HepG2 (cell line): ENCODE data around the gene FCER1G. TPM values are rescaled to one million over a fixed set of nuclear protein-coding genes. Genes with fewer than 3 reads are reported as not detected.

Experiments used
- ATF1 ChIP-seq: IDR thresholded peaks from 2 replicates; pipeline ENCODE4 v1.6.1; 2016; ENCODE audit warnings: mild to moderate bottlenecking, control low read depth
- MAF1 ChIP-seq: sonication (generic); formaldehyde crosslinking; IDR thresholded peaks from 2 replicates; pipeline ENCODE4 v1.5.0; 2020; ENCODE audit warnings: missing genetic modification reagents, borderline replicate concordance
- PRMT3 ChIP-seq: sonication (generic); formaldehyde crosslinking; IDR thresholded peaks from 2 replicates; pipeline ENCODE4 v1.8.1; 2022; ENCODE audit warnings: low read depth, mild to moderate bottlenecking, moderate library complexity, missing genetic modification reagents, borderline replicate concordance
- REPIN1 ChIP-seq: sonication (generic); formaldehyde crosslinking; IDR thresholded peaks from 2 replicates; pipeline ENCODE4 v1.8.0; 2022; ENCODE audit warnings: missing genetic modification reagents, low read depth, mild to moderate bottlenecking, borderline replicate concordance
- SRSF9 ChIP-seq: fragments of 200-400 bp; formaldehyde crosslinking; IDR thresholded peaks from 2 replicates; pipeline ENCODE4 v1.6.1; 2018; ENCODE audit warnings: borderline replicate concordance, mild to moderate bottlenecking, low read depth, low read length; ENCODE audit not compliant: insufficient read depth, poor library complexity, severe bottlenecking
- ZBTB3 ChIP-seq: sonication (generic); formaldehyde crosslinking; IDR thresholded peaks from 2 replicates; pipeline ENCODE4 v1.4.0; 2020; ENCODE audit warnings: low read depth, mild to moderate bottlenecking, moderate library complexity, missing genetic modification reagents, borderline replicate concordance
- ZFP36L2 ChIP-seq: sonication (generic); formaldehyde crosslinking; IDR thresholded peaks from 2 replicates; pipeline ENCODE4 v1.4.0; 2020; ENCODE audit warnings: missing genetic modification reagents
- ZNF335 ChIP-seq: sonication (generic); formaldehyde crosslinking; IDR thresholded peaks from 2 replicates; pipeline ENCODE4 v1.4.0; 2020; ENCODE audit warnings: missing genetic modification reagents
- ZNF337 ChIP-seq: sonication (generic); formaldehyde crosslinking; IDR thresholded peaks from 2 replicates; pipeline ENCODE4 v1.5.1; 2020; ENCODE audit warnings: missing genetic modification reagents, low read depth, mild to moderate bottlenecking, borderline replicate concordance
- ZNF570 ChIP-seq: sonication (generic); formaldehyde crosslinking; IDR thresholded peaks from 2 replicates; pipeline ENCODE4 v1.4.0; 2020; ENCODE audit warnings: mild to moderate bottlenecking, missing genetic modification reagents, borderline replicate concordance
- ZNF589 ChIP-seq: sonication (generic); formaldehyde crosslinking; conservative IDR thresholded peaks from 2 replicates; pipeline ENCODE4 v1.8.0; 2022; ENCODE audit warnings: mild to moderate bottlenecking, moderate library complexity, missing genetic modification reagents
- ZNF749 ChIP-seq: sonication (generic); formaldehyde crosslinking; IDR thresholded peaks from 2 replicates; pipeline ENCODE4 v1.8.0; 2022; ENCODE audit warnings: mild to moderate bottlenecking, missing genetic modification reagents, moderate library complexity, borderline replicate concordance
- ZNF775 ChIP-seq: sonication (generic); formaldehyde crosslinking; IDR thresholded peaks from 2 replicates; pipeline ENCODE4 v1.4.0; 2020; ENCODE audit warnings: missing genetic modification reagents, mild to moderate bottlenecking, moderate library complexity, borderline replicate concordance
- ZSCAN12 ChIP-seq: sonication (generic); formaldehyde crosslinking; IDR thresholded peaks from 2 replicates; pipeline ENCODE4 v1.9.0; 2021; ENCODE audit warnings: mild to moderate bottlenecking, missing genetic modification reagents
- polyA plus RNA-seq, 8 experiments: library from polyadenylated mRNA; depleted of rRNA in 3 of 8; stranded (reverse) in 7 of 8; unstranded in 1 of 8; fragments of >200 nt; fragmentation: Illumina TruSeq in 4 of 8; extraction: Trizol in 4 of 8; gene quantifications; 2 replicates each; pipeline versions ENCODE4 v1.2.1 to v1.2.3, GENCODE V29; 2011 to 2016; ENCODE audit warnings: low read depth in 4 of 8, missing spikeins in 1 of 8, mixed read lengths in 1 of 8; ENCODE audit not compliant: insufficient read depth in 1 of 8
- total RNA-seq, 5 experiments: library from RNA; depleted of rRNA; stranded (reverse); fragments of >200 nt; fragmentation: Illumina TruSeq; extraction: Trizol; gene quantifications; 2 replicates each; pipeline ENCODE4 v1.2.3, GENCODE V29; 2016; ENCODE audit warnings: low read depth in 1 of 5
- TF ChIP-seq, protein P1 (sequence below): IDR thresholded peaks from 2 replicates; pipeline ENCODE4 v1.6.1; 2016; ENCODE audit warnings: low read depth, missing genetic modification reagents, missing compliant biosample characterization
- TF ChIP-seq, protein P2 (sequence below): sonication (generic); formaldehyde crosslinking; IDR thresholded peaks from 2 replicates; pipeline ENCODE4 v1.5.0; 2020; ENCODE audit warnings: mild to moderate bottlenecking, missing genetic modification reagents, moderate library complexity
- TF ChIP-seq, protein P3 (sequence below): sonication (generic); formaldehyde crosslinking; IDR thresholded peaks from 2 replicates; pipeline ENCODE4 v1.4.0; 2020; ENCODE audit warnings: low read depth, missing genetic modification reagents

FCER1G gene
- total and polyA plus RNA-seq, 2 of the 13 experiments (the other 11 are each of a cell fraction or from before 2014, with no cell fraction given): 1.3 to 6.4 TPM

DNA sequence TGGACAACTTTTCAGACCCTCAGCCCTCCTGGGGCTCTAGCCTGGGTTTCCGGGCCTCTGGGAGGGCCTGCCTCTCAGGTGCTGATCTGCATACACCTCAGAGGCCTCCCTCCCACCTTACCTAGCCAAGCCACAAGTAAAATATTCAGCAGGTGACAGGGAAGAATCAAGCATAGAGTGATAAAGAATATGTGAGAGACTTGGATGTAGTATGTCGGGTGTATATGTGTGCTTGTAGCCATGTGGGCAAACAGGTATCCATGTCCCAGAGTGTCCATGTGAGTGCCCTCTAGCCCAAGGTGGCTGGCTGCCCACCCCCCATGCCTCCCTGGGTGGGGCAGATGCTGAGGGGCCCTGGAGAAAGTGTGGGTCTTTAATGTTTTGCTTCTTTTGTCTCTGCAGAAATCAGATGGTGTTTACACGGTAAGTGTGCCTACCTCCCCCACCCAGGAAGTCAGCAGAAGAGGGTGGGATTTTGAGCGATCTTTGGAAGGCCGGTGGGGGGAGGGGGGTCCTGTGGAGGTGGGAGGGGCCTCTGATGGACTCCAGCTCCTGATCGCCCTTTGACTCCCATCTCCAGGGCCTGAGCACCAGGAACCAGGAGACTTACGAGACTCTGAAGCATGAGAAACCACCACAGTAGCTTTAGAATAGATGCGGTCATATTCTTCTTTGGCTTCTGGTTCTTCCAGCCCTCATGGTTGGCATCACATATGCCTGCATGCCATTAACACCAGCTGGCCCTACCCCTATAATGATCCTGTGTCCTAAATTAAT is 3.4 kb downstream of the FCER1G start (continued):
- TF ChIP-seq, protein P1, sequence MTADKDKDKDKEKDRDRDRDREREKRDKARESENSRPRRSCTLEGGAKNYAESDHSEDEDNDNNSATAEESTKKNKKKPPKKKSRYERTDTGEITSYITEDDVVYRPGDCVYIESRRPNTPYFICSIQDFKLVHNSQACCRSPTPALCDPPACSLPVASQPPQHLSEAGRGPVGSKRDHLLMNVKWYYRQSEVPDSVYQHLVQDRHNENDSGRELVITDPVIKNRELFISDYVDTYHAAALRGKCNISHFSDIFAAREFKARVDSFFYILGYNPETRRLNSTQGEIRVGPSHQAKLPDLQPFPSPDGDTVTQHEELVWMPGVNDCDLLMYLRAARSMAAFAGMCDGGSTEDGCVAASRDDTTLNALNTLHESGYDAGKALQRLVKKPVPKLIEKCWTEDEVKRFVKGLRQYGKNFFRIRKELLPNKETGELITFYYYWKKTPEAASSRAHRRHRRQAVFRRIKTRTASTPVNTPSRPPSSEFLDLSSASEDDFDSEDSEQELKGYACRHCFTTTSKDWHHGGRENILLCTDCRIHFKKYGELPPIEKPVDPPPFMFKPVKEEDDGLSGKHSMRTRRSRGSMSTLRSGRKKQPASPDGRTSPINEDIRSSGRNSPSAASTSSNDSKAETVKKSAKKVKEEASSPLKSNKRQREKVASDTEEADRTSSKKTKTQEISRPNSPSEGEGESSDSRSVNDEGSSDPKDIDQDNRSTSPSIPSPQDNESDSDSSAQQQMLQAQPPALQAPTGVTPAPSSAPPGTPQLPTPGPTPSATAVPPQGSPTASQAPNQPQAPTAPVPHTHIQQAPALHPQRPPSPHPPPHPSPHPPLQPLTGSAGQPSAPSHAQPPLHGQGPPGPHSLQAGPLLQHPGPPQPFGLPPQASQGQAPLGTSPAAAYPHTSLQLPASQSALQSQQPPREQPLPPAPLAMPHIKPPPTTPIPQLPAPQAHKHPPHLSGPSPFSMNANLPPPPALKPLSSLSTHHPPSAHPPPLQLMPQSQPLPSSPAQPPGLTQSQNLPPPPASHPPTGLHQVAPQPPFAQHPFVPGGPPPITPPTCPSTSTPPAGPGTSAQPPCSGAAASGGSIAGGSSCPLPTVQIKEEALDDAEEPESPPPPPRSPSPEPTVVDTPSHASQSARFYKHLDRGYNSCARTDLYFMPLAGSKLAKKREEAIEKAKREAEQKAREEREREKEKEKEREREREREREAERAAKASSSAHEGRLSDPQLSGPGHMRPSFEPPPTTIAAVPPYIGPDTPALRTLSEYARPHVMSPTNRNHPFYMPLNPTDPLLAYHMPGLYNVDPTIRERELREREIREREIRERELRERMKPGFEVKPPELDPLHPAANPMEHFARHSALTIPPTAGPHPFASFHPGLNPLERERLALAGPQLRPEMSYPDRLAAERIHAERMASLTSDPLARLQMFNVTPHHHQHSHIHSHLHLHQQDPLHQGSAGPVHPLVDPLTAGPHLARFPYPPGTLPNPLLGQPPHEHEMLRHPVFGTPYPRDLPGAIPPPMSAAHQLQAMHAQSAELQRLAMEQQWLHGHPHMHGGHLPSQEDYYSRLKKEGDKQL: 0 out of 2 replicates have a peak, but pooled peaks have one; percentile 29
- TF ChIP-seq ZNF589 (CRISPR knock-in tag) (peak; percentile 12; the same call in 1 of the 2 replicates), ZNF337 (no peak), SRSF9 (no peak), ZBTB3 (CRISPR knock-in tag) (0 out of 2 replicates have a peak, but pooled peaks have one; percentile 23), ZNF570 (CRISPR knock-in tag) (no peak), ZNF749 (CRISPR knock-in tag) (no peak), MAF1 (CRISPR knock-in tag) (no peak), ZNF775 (CRISPR knock-in tag) (no peak), ZSCAN12 (CRISPR knock-in tag) (no peak), PRMT3 (CRISPR knock-in tag) (no peak), REPIN1 (CRISPR knock-in tag) (peak; percentile 71; the same call in 1 of the 2 replicates), ZNF335 (peak; percentile 41; the same call in 1 of the 2 replicates), ZFP36L2 (CRISPR knock-in tag) (no peak), ATF1 (CRISPR knock-in tag) (no peak)
- TF ChIP-seq, protein P2, sequence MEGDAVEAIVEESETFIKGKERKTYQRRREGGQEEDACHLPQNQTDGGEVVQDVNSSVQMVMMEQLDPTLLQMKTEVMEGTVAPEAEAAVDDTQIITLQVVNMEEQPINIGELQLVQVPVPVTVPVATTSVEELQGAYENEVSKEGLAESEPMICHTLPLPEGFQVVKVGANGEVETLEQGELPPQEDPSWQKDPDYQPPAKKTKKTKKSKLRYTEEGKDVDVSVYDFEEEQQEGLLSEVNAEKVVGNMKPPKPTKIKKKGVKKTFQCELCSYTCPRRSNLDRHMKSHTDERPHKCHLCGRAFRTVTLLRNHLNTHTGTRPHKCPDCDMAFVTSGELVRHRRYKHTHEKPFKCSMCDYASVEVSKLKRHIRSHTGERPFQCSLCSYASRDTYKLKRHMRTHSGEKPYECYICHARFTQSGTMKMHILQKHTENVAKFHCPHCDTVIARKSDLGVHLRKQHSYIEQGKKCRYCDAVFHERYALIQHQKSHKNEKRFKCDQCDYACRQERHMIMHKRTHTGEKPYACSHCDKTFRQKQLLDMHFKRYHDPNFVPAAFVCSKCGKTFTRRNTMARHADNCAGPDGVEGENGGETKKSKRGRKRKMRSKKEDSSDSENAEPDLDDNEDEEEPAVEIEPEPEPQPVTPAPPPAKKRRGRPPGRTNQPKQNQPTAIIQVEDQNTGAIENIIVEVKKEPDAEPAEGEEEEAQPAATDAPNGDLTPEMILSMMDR (CRISPR knock-in tag): no peak
- TF ChIP-seq, protein P3, sequence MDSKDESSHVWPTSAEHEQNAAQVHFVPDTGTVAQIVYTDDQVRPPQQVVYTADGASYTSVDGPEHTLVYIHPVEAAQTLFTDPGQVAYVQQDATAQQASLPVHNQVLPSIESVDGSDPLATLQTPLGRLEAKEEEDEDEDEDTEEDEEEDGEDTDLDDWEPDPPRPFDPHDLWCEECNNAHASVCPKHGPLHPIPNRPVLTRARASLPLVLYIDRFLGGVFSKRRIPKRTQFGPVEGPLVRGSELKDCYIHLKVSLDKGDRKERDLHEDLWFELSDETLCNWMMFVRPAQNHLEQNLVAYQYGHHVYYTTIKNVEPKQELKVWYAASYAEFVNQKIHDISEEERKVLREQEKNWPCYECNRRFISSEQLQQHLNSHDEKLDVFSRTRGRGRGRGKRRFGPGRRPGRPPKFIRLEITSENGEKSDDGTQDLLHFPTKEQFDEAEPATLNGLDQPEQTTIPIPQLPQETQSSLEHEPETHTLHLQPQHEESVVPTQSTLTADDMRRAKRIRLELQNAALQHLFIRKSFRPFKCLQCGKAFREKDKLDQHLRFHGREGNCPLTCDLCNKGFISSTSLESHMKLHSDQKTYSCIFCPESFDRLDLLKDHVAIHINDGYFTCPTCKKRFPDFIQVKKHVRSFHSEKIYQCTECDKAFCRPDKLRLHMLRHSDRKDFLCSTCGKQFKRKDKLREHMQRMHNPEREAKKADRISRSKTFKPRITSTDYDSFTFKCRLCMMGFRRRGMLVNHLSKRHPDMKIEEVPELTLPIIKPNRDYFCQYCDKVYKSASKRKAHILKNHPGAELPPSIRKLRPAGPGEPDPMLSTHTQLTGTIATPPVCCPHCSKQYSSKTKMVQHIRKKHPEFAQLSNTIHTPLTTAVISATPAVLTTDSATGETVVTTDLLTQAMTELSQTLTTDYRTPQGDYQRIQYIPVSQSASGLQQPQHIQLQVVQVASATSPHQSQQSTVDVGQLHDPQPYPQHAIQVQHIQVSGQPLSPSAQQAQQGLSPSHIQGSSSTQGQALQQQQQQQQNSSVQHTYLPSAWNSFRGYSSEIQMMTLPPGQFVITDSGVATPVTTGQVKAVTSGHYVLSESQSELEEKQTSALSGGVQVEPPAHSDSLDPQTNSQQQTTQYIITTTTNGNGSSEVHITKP (CRISPR knock-in tag): peak; percentile 40; the same call in 1 of the 2 replicates
